GM15510 (cell line): Measurements from ENCODE around the gene SLC34A3.
A peak's percentile ranks its signal among the peaks of the same experiment; 100 is the strongest.

Experiments
- POLR2A ChIP-seq: IDR thresholded peaks from 3 replicates; pipeline ENCODE4 v1.6.1; 2011; ENCODE audit warnings: borderline replicate concordance; ENCODE audit not compliant: insufficient read length; ENCODE audit errors: extremely low read depth

SLC34A3 gene

GRCh38 chr9:137220317-137221094 is 10.2 kb upstream of the SLC34A3 start:
- TF ChIP-seq POLR2A, result no peak

- TF ChIP-seq POLR2A, result no peak
Measured at GRCh38 chr9:137221095-137221505, 9.6 kb upstream of the SLC34A3 start.

- no peak for TF ChIP-seq POLR2A
Measured at GRCh38 chr9:137221506-137222111, 9.1 kb upstream of the SLC34A3 start.

GRCh38 chr9:137222190-137223077 is 8.3 kb upstream of the SLC34A3 start, which contains the start of gene RNF208:
RNF208 (minus strand) TSS chr9:137222240; CDS start chr9:137221212, 1,028 bp downstream.
- no peak for TF ChIP-seq POLR2A

GRCh38 chr9:137223078-137223970 is 7.4 kb upstream of the SLC34A3 start:
- TF ChIP-seq POLR2A, result peak; percentile 74

GRCh38 chr9:137224830-137225694 is 5.6 kb upstream of the SLC34A3 start, which contains the start of gene CYSRT1:
CYSRT1 (plus strand) TSS chr9:137225174; CDS start chr9:137225622, 448 bp downstream.
- no peak for TF ChIP-seq POLR2A

- TF ChIP-seq POLR2A, result no peak
Measured at GRCh38 chr9:137225699-137226331, 4.9 kb upstream of the SLC34A3 start.

- no peak for TF ChIP-seq POLR2A
Measured at GRCh38 chr9:137226338-137227053, 4.2 kb upstream of the SLC34A3 start.

- TF ChIP-seq POLR2A, result no peak
Measured at GRCh38 chr9:137227054-137227852, 3.4 kb upstream of the SLC34A3 start, which contains the start of gene RNF224. RNF224 (plus strand) TSS chr9:137227502; CDS start chr9:137228336, 834 bp downstream.

- no peak for TF ChIP-seq POLR2A
Measured at GRCh38 chr9:137227853-137228505, 2.7 kb upstream of the SLC34A3 start.
